Gastrocnemius medialis (tissue), 4 donors: Measurements from ENCODE around the gene AURKAIP1. TPM values are rescaled to one million over a fixed set of nuclear protein-coding genes. Genes with fewer than 3 reads are reported as not detected.

Experiments
- ATAC-seq, 2 donors: fragments of 150-250 bp; one replicate each; pipeline ENCODE4 v1.9.1; 2016
- DNase-seq, 2 donors: peaks; one replicate each; pipeline ENCODE4 v3.0.0-alpha.2; 2019
- H3K27ac ChIP-seq, 4 donors: fragments of 200-600 bp; sonication (generic); 1 replicate in 1 of 4; 2 replicates in 3 of 4; pipeline ENCODE4 v1.5.1; 2016 to 2018; ENCODE audit warnings: mild to moderate bottlenecking in 2 of 4, moderate library complexity in 1 of 4
- H3K27me3 ChIP-seq, 3 donors: fragments of 200-600 bp; sonication (generic) in 2 of 3; 1 replicate in 1 of 3; 2 replicates in 2 of 3; pipeline versions ENCODE4 v1.5.1 to v1.6.0; 2016 to 2019; ENCODE audit warnings: mild to moderate bottlenecking in 1 of 3, moderate library complexity in 1 of 3
- H3K36me3 ChIP-seq, 2 donors: fragments of 200-600 bp; sonication (generic) in 1 of 2; one replicate each; pipeline ENCODE4 v1.5.1; 2017 to 2018
- H3K4me1 ChIP-seq, 2 donors: fragments of 200-600 bp; sonication (generic) in 1 of 2; one replicate each; pipeline ENCODE4 v1.5.1; 2016 to 2017; ENCODE audit warnings: mild to moderate bottlenecking in 2 of 2
- H3K4me3 ChIP-seq, 4 donors: fragments of 200-600 bp; sonication (generic) in 3 of 4; 1 replicate in 1 of 4; 2 replicates in 3 of 4; pipeline ENCODE4 v1.5.1; 2016 to 2019; ENCODE audit warnings: mild to moderate bottlenecking in 2 of 4
- H3K9me3 ChIP-seq, 3 donors: fragments of 200-600 bp; sonication (generic) in 2 of 3; 1 replicate in 1 of 3; 2 replicates in 2 of 3; pipeline ENCODE4 v1.5.1; 2016 to 2019
- POLR2A ChIP-seq, 2 donors: fragments of 450-650 bp; IDR thresholded peaks; one replicate each; pipeline ENCODE4 v1.6.1; 2017; ENCODE audit warnings: antibody characterized with exemption in 2 of 2, mild to moderate bottlenecking in 2 of 2, moderate library complexity in 2 of 2
- in situ Hi-C, 4 donors: fragments of 200-750 bp; cut with MboI; loops; one replicate each; pipeline versions ENCODE4 v1.15.0 to v1.8.0; 2017; ENCODE audit warnings: low sequenced_read_pairs in 4 of 4
- intact Hi-C: fragments of 100-400 bp; cut with DNase I; formaldehyde crosslinking; loops from one replicate; pipeline ENCODE4 v1.15.1; 2023; ENCODE audit warnings: low total_unique reads
- total RNA-seq, 4 donors: library from RNA; depleted of rRNA; stranded (reverse); fragments of >200 nt; gene quantifications; one replicate each; pipeline versions ENCODE4 v1.1.0 to v1.2.3, GENCODE V29; 2016
- TF ChIP-seq, protein P1 (sequence below), 5 experiments: fragments of 450-650 bp in 3 of 5; fragments of 200-600 bp in 2 of 5; sonication (generic) in 2 of 5; IDR thresholded peaks in 4 of 5; conservative IDR thresholded peaks in 1 of 5; 1 replicate in 4 of 5; 2 replicates in 1 of 5; pipeline ENCODE4 v1.5.1; 2016 to 2019; ENCODE audit warnings: antibody characterized with exemption in 5 of 5, mild to moderate bottlenecking in 3 of 5, moderate library complexity in 3 of 5

The AURKAIP1 gene
- total RNA-seq, 4 donors from 2014 or later: 165 to 450 (median 234) TPM

GRCh38 chr1:1331068-1331965 is 43.7 kb downstream of the AURKAIP1 start, which contains the start of gene TAS1R3:
TAS1R3 (plus strand) TSS chr1:1331280; CDS start chr1:1331346, 66 bp downstream.
- H3K27ac ChIP-seq: no peak within 1 kb of the TSS
- H3K27me3 ChIP-seq: no peaks in the 10 kb centered on the region
- H3K4me1 ChIP-seq: peaks cover 26 to 34% of the 10 kb centered on the region in 2 donors
- intact Hi-C loops (no loop called here), in situ Hi-C loops (no loop called here)
- TF ChIP-seq, protein P1, sequence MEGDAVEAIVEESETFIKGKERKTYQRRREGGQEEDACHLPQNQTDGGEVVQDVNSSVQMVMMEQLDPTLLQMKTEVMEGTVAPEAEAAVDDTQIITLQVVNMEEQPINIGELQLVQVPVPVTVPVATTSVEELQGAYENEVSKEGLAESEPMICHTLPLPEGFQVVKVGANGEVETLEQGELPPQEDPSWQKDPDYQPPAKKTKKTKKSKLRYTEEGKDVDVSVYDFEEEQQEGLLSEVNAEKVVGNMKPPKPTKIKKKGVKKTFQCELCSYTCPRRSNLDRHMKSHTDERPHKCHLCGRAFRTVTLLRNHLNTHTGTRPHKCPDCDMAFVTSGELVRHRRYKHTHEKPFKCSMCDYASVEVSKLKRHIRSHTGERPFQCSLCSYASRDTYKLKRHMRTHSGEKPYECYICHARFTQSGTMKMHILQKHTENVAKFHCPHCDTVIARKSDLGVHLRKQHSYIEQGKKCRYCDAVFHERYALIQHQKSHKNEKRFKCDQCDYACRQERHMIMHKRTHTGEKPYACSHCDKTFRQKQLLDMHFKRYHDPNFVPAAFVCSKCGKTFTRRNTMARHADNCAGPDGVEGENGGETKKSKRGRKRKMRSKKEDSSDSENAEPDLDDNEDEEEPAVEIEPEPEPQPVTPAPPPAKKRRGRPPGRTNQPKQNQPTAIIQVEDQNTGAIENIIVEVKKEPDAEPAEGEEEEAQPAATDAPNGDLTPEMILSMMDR (IDR thresholded peaks at IDR 0.05 in 4 of 5, conservative IDR thresholded peaks at IDR 0.05 in 1 of 5): no peak
- TF ChIP-seq POLR2A (IDR thresholded peaks at IDR 0.05): no peak
- DNase-seq: no peak
- no peak within 1 kb of the TSS for H3K4me3 ChIP-seq
- H3K36me3 ChIP-seq: peaks cover 0 to 15% of the 10 kb centered on the region in 2 donors
- H3K9me3 ChIP-seq: no peaks in the 10 kb centered on the region
- ATAC-seq: peak in 1 of 2 donors; percentile 14

DNA sequence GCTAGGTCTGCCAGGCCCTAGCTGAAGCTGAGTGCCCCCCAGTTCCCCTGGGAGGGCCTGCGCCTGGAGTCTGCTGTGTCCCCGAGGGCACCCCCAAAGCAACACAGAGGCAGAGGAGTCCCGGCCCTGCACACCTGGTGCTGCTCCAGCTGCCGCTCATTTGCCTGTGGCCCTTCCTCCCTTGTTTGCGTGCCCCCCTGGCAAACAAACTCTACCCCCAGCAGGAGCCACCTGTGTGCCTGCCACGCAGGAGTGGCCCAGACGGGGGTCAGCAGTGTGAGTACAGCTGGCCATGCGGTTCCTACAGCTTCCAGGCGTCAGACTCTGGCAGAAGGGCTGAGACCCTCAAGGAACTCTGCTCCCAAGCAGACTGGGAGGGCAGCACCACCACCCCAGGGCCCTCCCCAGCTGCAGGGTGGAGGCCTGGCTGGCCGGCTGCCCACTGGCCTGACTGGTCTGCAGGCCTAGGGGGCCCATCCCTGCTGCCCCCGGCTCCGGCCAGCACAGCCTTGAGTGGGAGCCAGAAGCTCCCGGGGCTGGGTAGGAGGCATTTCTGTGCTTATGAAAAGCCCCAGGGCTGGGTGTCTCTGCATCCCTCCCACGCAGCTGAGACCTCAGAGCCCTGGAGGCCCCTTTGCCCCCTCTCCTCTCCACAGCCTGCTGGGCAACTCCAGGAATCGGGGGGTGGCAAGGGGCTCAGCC is 44.5 kb downstream of the AURKAIP1 start:
- in situ Hi-C loops (no loop called here), intact Hi-C loops (no loop called here)
- no peak for TF ChIP-seq POLR2A (IDR thresholded peaks at IDR 0.05)
- TF ChIP-seq, protein P1 (IDR thresholded peaks at IDR 0.05 in 4 of 5, conservative IDR thresholded peaks at IDR 0.05 in 1 of 5): no peak
- no peak overlapping the region for H3K27ac ChIP-seq
- ATAC-seq (no peak), DNase-seq (no peak)
- no peaks in the 10 kb centered on the region for H3K9me3 ChIP-seq
- H3K36me3 ChIP-seq: peaks cover 0 to 9% of the 10 kb centered on the region in 2 donors
- H3K27me3 ChIP-seq: no peaks in the 10 kb centered on the region
- peaks cover 34 to 42% of the 10 kb centered on the region in 2 donors for H3K4me1 ChIP-seq
- no peak overlapping the region for H3K4me3 ChIP-seq

DNA sequence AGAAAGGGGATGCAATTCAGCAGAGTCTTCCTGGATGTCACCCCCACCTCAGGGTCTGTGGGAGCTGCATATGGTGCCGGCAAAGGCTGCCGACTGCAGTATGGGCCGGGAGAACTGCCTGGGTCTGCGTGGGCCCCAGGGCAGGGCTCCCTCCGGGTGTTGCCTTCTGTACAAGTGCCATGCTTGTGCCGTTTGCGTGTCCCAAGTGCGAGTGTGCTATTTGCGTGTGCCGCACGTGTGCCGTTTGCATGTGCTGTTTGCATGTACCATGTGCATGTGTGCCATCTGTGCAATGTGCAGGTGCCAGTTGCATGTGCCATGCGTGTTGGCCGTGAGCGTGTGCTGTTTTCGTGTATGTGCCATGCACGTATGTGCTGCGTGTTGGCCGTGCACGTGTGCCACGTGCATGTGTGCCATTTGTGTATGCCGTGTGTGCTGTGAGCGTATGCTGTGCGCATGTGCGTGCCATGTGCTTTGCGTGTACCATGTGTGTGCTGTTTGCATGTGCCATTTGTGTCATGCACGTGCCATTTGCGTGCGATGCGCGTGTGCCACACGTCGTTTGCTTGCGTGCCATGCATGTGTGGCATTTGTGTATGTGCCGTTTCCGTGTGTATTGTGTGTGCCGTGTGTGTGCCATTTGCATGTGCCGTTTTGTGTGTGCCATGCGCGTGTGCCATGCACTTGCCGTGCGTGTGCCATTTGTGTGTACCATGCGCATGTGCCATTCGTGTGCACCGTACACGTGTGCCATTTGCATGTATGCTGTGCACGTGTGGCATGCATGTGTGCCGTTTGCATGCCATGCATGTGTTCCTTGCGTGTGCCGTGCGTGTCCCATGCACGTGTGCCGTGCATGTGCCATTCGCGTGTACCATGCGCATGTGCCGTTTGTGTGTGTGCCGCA is 45.5 kb downstream of the AURKAIP1 start:
- Histone ChIP-seq H3K4me1 (peaks cover 37 to 49% of the 10 kb centered on the region in 2 donors), H3K27me3 (no peaks in the 10 kb centered on the region), H3K9me3 (no peaks in the 10 kb centered on the region), H3K4me3 (no peak overlapping the region), H3K27ac (no peak overlapping the region), H3K36me3 (peaks cover 0 to 9% of the 10 kb centered on the region in 2 donors)
- no peak for DNase-seq
- ATAC-seq: no peak
- intact Hi-C loops: no loop called here
- TF ChIP-seq POLR2A (IDR thresholded peaks at IDR 0.05): no peak
- TF ChIP-seq, protein P1 (IDR thresholded peaks at IDR 0.05 in 4 of 5, conservative IDR thresholded peaks at IDR 0.05 in 1 of 5): no peak
- in situ Hi-C loops: no loop called here

DNA sequence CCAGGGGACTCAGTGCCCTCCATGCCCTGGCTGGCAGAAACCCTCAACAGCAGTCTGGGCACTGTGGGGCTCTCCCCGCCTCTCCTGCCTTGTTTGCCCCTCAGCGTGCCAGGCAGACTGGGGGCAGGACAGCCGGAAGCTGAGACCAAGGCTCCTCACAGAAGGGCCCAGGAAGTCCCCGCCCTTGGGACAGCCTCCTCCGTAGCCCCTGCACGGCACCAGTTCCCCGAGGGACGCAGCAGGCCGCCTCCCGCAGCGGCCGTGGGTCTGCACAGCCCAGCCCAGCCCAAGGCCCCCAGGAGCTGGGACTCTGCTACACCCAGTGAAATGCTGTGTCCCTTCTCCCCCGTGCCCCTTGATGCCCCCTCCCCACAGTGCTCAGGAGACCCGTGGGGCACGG is 46.8 kb downstream of the AURKAIP1 start:
- H3K9me3 ChIP-seq: no peaks in the 10 kb centered on the region
- H3K36me3 ChIP-seq: peaks cover 0 to 9% of the 10 kb centered on the region in 2 donors
- TF ChIP-seq, protein P1 (IDR thresholded peaks at IDR 0.05 in 4 of 5, conservative IDR thresholded peaks at IDR 0.05 in 1 of 5): no peak
- TF ChIP-seq POLR2A (IDR thresholded peaks at IDR 0.05): no peak
- in situ Hi-C loops (no loop called here), intact Hi-C loops (no loop called here)
- H3K4me1 ChIP-seq: peaks cover 40 to 46% of the 10 kb centered on the region in 2 donors
- no peaks in the 10 kb centered on the region for H3K27me3 ChIP-seq
- H3K4me3 ChIP-seq: no peak overlapping the region
- DNase-seq (no peak), ATAC-seq (no peak)
- no peak overlapping the region for H3K27ac ChIP-seq
